Fibroblast of villous mesenchyme (primary cell): ENCODE data around the gene SMG6. TPM values are rescaled to one million over a fixed set of nuclear protein-coding genes. Genes with fewer than 3 reads are reported as not detected.
A peak's percentile ranks its signal among the peaks of the same experiment; 100 is the strongest.

Experiments
- DNase-seq: peaks from one replicate; pipeline ENCODE4 v3.0.0-alpha.2; 2010; ENCODE audit warnings: low read depth
- H3K4me3 ChIP-seq: 2 replicates; pipeline ENCODE4 v1.5.1; 2011; ENCODE audit warnings: low read depth, mild to moderate bottlenecking, low read length
- total RNA-seq: library from RNA; depleted of rRNA; stranded (reverse); fragments of >200 nt; gene quantifications from 2 replicates; pipeline ENCODE4 v1.2.3, GENCODE V29; 2012
- TF ChIP-seq, protein P1 (sequence below): IDR thresholded peaks from 2 replicates; pipeline ENCODE4 v1.5.1; 2012; ENCODE audit warnings: low read depth, mild to moderate bottlenecking, low read length; ENCODE audit not compliant: insufficient read depth

Gene SMG6
- total RNA-seq, 1 donor, result 50.5 TPM

DNA sequence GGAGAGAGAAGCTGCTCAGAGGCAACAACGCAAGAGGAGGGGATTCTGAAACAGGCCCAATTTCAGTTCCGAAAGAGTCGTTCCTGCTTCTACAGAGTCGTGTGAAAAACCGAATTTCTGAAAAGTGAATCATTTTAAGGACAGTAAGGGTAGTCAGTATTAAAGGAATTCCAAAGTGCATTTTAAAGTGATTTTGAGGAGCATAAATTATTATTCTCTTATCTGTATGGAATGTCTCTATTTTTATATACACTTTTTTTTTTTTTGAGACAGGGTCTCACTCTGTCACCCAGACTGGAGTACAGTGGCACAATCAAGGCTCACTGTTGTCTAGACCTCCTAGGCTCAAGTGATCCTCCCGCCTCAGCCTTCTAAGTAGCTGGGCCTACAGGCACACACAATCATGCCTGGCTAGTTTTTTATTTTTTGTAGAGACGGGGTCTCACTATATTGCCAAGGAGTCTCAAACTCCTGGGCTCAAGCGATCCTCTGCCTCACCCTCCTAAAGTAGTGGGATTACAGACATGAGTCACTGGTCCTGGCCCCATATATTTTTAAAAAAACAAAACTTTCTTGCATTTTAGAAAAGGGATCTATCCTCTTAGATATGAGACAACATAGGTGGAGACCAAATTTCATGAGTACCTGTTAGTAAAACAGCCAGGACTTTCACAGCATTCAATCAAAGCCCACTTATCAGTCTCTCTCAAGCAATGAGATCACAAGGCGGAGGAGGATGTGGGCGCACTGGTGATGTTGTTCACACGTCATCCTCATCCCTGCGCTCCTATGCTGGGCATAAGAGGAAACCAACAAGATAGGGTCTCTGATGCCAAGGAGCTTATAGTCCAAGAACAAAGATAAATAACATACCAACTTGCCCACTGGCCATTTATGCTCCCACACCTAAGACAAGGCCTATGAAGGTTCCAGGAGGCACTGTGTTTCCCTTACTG lies 53.2 kb downstream of the SMG6 start:
- no peak for DNase-seq
- TF ChIP-seq, protein P1, sequence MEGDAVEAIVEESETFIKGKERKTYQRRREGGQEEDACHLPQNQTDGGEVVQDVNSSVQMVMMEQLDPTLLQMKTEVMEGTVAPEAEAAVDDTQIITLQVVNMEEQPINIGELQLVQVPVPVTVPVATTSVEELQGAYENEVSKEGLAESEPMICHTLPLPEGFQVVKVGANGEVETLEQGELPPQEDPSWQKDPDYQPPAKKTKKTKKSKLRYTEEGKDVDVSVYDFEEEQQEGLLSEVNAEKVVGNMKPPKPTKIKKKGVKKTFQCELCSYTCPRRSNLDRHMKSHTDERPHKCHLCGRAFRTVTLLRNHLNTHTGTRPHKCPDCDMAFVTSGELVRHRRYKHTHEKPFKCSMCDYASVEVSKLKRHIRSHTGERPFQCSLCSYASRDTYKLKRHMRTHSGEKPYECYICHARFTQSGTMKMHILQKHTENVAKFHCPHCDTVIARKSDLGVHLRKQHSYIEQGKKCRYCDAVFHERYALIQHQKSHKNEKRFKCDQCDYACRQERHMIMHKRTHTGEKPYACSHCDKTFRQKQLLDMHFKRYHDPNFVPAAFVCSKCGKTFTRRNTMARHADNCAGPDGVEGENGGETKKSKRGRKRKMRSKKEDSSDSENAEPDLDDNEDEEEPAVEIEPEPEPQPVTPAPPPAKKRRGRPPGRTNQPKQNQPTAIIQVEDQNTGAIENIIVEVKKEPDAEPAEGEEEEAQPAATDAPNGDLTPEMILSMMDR, result no peak
- no peak overlapping the region for H3K4me3 ChIP-seq

DNA sequence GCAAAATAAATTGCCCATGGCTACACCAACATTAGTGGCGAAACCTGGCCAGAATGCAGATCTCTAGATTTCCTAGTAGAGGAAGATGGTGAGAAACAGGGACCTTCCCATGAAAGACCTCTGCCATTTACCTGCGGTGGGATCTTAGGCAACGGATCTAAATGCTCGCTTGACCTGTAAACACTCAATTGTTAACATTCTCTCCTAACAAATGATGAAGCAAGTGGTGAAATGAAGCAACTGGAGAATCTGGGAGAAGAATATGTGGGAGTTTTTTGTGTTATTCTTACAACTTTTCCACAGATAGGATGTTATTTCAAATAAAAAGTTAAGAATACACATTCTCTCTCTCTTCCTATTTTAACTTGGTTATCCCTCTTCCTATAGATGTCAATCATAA lies 56.6 kb downstream of the SMG6 start:
- DNase-seq, result peak; percentile 63
- no peak overlapping the region for H3K4me3 ChIP-seq
- TF ChIP-seq, protein P1, result no peak

DNA sequence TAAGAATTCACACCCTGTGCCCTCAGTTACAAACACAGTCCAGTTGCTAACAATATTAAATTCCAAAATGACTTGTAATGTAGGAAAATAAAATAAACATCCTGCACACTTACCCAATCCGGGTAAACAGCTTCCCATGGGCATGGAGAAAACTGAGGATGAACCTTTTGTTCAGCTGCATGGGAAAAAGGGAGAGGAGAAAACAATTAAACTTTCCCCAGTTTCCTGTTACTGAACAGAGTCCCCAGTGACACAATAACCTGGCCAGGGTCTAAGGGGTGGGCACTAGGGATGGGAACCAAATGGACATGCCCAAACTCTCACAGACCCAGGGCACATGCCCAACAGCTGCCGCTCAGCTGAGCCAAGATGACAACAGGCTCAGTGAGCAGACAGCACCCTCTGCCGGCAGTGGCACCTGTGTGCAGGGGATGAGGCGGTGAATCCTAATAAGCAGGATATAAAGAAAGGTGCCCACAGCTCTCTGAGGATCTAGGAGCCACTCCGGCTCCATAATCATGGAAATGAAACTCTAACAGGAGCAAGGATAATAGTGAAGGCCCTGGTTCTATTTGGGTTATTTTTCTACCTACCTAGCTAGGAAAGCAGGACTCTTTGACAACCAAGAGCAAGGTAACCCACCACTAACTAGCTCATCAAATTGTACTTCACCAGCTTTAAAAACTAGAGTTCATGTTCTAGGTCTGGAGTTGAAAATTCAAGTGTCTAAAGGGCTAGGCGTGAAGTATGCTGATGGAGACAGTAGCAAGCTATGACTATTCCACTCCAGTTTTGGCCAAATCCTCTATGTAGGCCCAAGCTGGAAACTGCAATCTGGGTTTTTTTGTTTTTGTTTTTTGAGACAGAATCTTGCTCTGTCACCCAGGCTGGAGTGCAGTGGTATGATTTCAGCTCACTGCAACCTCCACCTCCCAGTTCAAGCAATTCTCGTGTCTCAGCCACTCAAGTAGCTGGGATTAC lies 58.8 kb downstream of the SMG6 start:
- H3K4me3 ChIP-seq, result no peak overlapping the region
- peak; percentile 92 for DNase-seq
- TF ChIP-seq, protein P1, result peak; percentile 99

DNA sequence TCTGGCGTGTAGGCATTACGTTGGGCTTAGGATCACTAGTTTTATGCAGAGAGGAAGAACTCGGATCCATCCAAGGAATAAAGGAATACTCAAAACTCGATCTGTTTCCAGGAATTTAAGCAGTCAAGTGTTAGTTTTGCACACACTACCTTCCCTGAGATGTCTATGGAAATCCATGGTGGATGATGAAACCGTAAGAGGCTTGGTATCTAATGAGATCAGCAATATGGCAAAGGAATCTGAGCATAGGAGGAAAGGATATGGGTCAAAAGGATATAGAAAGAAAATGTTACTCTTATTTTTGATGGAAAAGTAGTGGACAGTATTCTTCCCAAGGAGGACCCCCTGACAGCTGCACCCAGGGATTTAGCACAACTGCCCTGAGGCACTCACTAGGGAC lies 59.6 kb downstream of the SMG6 start:
- DNase-seq, result no peak
- H3K4me3 ChIP-seq, result no peak overlapping the region
- TF ChIP-seq, protein P1, result no peak

DNA sequence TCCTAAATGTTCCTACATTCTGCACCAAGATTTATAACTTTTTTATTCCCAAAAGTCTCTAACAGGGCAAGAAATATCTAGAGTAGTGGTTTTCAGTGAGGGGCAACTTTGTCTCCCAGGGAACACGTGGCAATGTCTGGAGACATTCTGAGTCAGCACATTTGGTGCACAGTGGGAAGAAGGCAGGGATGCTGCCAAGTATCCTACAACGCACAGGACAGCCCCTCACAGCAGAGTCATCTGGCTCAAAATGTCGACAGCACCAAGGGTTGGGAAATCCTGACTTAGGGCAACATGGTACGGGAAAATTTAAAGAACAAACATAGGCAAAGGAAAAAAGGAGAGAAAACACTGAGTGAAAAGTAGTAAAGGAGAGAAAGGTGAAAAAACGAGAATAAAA lies 61.8 kb downstream of the SMG6 start:
- TF ChIP-seq, protein P1, result no peak
- DNase-seq, result peak; percentile 92
- no peak overlapping the region for H3K4me3 ChIP-seq

DNA sequence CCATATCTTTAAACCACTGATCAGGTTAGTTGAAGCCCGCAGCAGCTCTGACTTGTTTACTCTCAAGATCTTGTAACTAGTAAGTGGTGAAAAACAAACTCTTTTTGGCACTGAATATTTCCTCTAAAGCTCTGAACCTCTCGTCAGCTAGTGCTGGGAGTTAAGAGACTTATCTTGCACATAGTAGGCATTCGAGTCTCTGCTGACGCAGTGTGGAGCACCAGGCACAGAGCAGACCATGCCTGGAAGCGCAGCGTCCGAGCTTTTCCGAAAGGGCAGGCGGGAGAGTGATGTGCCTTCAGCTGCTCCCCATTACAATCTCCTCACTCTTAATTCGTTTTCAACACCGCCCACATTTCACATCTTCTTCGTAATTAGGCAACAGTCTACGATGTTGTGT lies 63.0 kb downstream of the SMG6 start:
- peak; percentile 67 for DNase-seq
- TF ChIP-seq, protein P1, result no peak
- no peak overlapping the region for H3K4me3 ChIP-seq
